ENCODE results near the gene ROBO2.

ROBO2 gene

GRCh38 chr3:77690284-77690845 is 650.5 kb downstream of the ROBO2 start:
- H3K4me3 ChIP-seq (IDR thresholded peaks at IDR 0.05; ENCODE audit: insufficient read depth, low read depth, low read length), result no peak overlapping the region
- no peak overlapping the region for H3K4me2 ChIP-seq
- H3K9ac ChIP-seq, result no peak overlapping the region
- H3K79me2 ChIP-seq (ENCODE audit: insufficient read depth, low read depth), result no peaks in the 10 kb centered on the region
- TF ChIP-seq CTCF (conservative IDR thresholded peaks at IDR 0.05; ENCODE audit: low read depth, low read length), result no peak
- H3K27ac ChIP-seq, result no peak overlapping the region
- H4K20me1 ChIP-seq (ENCODE audit: insufficient read depth), result no peaks in the 10 kb centered on the region
- no peaks in the 10 kb centered on the region for H3K27me3 ChIP-seq (ENCODE audit: insufficient read depth, low read depth)
- no peak overlapping the region for H2AFZ ChIP-seq (ENCODE audit: low read depth)
- H3K4me1 ChIP-seq (ENCODE audit: low read depth, poor library complexity, severe bottlenecking), result no peaks in the 10 kb centered on the region
- no peaks in the 10 kb centered on the region for H3K36me3 ChIP-seq (ENCODE audit: insufficient read depth)

- no peak for TF ChIP-seq CTCF (conservative IDR thresholded peaks at IDR 0.05; ENCODE audit: low read depth, low read length)
- H3K27me3 ChIP-seq (ENCODE audit: insufficient read depth, low read depth), result no peaks in the 10 kb centered on the region
- H3K79me2 ChIP-seq (ENCODE audit: insufficient read depth, low read depth), result no peaks in the 10 kb centered on the region
- no peaks in the 10 kb centered on the region for H3K4me1 ChIP-seq (ENCODE audit: low read depth, poor library complexity, severe bottlenecking)
- H4K20me1 ChIP-seq (ENCODE audit: insufficient read depth), result no peaks in the 10 kb centered on the region
- no peaks in the 10 kb centered on the region for H3K36me3 ChIP-seq (ENCODE audit: insufficient read depth)
- no peak overlapping the region for H3K4me3 ChIP-seq (IDR thresholded peaks at IDR 0.05; ENCODE audit: insufficient read depth, low read depth, low read length)
- no peak overlapping the region for H3K9ac ChIP-seq
- no peak overlapping the region for H3K4me2 ChIP-seq
- no peak overlapping the region for H2AFZ ChIP-seq (ENCODE audit: low read depth)
- H3K27ac ChIP-seq, result no peak overlapping the region
These were observed 653.2 kb downstream of the ROBO2 start for GRCh38 chr3:77693147-77693546.

DNA sequence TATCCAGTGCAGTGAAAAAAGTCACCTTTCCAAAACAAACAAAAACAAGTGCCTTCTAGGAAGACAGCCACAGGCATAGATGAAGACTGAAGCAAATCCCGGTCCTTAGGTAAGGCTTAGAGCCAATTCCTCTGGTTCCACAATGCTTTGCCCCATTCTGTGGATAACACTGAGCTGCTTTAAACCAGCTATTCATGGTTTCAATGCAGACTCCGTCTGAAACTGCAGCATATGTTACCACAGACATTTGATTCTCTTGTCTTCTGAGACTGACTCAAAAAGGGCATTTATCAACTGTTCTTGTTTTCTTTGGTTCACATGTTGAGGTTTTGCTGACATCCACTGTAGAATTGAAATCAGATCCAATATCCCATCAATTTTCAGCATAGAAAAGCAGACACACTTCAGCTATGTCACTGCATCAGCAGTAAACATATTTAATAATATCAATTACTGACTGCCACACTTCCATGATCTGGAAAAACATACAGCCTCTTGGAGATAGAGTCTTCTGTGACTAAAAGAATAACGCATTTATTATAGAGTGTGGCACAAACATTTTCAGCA is 659.3 kb downstream of the ROBO2 start:
- Histone ChIP-seq H3K36me3 (ENCODE audit: insufficient read depth) (no peaks in the 10 kb centered on the region), H3K79me2 (ENCODE audit: insufficient read depth, low read depth) (no peaks in the 10 kb centered on the region), H3K4me2 (no peak overlapping the region), H3K9ac (no peak overlapping the region), H2AFZ (ENCODE audit: low read depth) (no peak overlapping the region), H3K4me1 (ENCODE audit: low read depth, poor library complexity, severe bottlenecking) (no peaks in the 10 kb centered on the region), H3K27ac (no peak overlapping the region), H3K4me3 (IDR thresholded peaks at IDR 0.05; ENCODE audit: insufficient read depth, low read depth, low read length) (no peak overlapping the region), H3K27me3 (ENCODE audit: insufficient read depth, low read depth) (no peaks in the 10 kb centered on the region), H4K20me1 (ENCODE audit: insufficient read depth) (no peaks in the 10 kb centered on the region)
- no peak for TF ChIP-seq CTCF (conservative IDR thresholded peaks at IDR 0.05; ENCODE audit: low read depth, low read length)
